GM21786 (cell line): ENCODE data around the gene TMEM179B.

Experiments
- ATAC-seq: cut with Tn5 transposase; IDR thresholded peaks from one replicate; pipeline ENCODE4 v1.9.1; 2021; ENCODE audit not compliant: unreplicated experiment

TMEM179B gene

GRCh38 chr11:62831520-62832335 lies 44.5 kb downstream of the TMEM179B start, which contains the start of gene STX5:
Gene STX5, minus strand, starts transcription at chr11:62832051. Its CDS starts 808 bp downstream, at chr11:62831243.
- ATAC-seq: peak; percentile 89

DNA sequence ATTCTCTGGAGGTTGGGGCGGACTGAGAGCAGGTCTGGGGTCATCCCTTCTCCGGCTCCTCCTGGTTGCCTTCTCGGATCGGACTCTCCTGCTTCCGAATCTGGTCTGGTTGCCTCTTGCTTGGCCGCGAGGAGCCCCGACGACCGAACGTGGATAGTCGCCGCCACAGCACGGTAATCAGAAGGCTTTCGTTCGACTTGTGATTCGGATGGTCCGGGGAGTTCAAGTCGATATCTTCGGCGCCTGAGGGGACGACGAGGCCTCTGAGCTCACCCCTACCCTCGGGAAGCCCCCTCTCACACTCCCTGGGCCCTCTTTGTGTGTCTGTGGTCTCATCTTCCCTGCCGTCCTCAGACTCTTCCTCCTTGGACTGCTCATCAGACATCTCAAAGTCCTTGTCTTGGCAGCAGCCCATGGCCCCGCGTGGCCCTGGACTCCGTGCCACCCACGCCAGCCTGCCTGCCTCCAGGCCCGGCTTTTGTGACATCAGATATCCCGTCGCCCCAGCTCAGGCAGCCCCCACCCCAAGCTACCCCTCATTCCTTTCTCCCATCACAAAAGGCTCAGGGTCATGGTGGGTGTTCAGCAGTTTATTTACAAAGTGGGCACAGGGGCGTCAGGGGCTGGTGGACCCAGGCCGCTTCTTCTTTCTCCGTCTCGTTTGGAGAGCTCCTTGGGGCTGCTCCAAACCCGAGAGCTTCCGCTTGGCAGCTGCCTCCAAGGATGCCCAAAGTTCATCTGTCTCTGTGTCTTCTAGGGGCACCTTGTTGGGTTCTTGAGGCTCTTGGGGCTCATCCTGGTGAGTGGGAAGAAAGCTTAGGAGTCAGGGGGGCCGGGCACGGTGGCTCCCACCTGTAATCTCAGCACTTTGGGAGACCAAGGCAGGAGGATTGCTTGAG lies 45.4 kb downstream of the TMEM179B start, which contains the start of gene TEX54:
Gene TEX54, minus strand, starts transcription at position 506 of the 899 bp plus-strand sequence.
- ATAC-seq: no peak

- no peak for ATAC-seq
These were observed 48.1 kb downstream of the TMEM179B start for GRCh38 chr11:62835336-62835735.

GRCh38 chr11:62839050-62839945 lies 52.1 kb downstream of the TMEM179B start, which contains the start of gene WDR74:
Gene WDR74, minus strand, starts transcription at chr11:62839590. Its CDS starts 20 bp downstream, at chr11:62839570.
- peak; percentile 40 for ATAC-seq
